Uterus (tissue), 2 donors: ENCODE measurements around the gene CRPPA.

ENCODE experiments used
- POLR2A ChIP-seq, 2 donors: fragments of 450-650 bp; IDR thresholded peaks; one replicate each; pipeline ENCODE4 v1.6.1; 2016; ENCODE audit warnings: antibody characterized with exemption in 2 of 2, mild to moderate bottlenecking in 1 of 2, moderate library complexity in 1 of 2
- TF ChIP-seq, protein P1 (sequence below), 4 experiments: fragments of 200-600 bp in 2 of 4; fragments of 450-650 bp in 2 of 4; sonication (generic) in 2 of 4; IDR thresholded peaks; one replicate each; pipeline ENCODE4 v1.5.1; 2016 to 2019; ENCODE audit warnings: antibody characterized with exemption in 4 of 4, mild to moderate bottlenecking in 2 of 4, moderate library complexity in 1 of 4

DNA sequence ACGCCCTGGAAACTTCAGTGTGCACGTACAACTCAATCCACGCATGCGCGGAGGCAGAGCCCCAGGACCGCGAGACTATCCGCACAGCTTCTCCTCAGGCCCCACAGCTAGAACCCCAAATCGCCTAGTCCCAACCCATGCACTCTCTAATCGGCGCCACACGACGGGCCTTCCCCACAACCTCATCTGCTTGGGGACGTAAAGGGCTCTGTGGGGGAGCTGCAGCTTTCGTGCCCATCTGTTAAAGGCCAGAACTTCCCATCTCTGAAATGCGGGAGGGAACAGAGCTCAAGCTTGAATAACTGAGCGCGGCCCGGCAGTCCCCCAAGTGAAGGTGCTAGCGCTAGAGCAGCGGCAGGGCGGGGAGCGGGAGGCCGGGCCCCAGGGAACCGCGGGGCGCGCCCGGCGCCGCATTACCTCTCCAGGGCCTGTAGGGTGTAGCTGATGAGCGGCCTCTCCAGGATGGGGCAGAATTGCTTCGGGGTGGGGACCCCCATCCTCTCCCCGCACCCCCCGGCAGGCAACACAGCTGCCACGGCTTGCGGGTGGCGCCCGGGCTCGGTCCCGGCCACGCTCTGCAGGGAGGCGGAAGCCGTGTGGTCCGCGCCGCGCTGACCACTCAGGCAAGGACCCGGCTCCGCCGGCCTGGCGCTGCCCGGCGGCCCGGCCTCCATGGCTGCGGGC, 547 bp downstream of the CRPPA start:
- TF ChIP-seq POLR2A (IDR thresholded peaks at IDR 0.05) = peak; percentile 80 to 84
- TF ChIP-seq, protein P1, sequence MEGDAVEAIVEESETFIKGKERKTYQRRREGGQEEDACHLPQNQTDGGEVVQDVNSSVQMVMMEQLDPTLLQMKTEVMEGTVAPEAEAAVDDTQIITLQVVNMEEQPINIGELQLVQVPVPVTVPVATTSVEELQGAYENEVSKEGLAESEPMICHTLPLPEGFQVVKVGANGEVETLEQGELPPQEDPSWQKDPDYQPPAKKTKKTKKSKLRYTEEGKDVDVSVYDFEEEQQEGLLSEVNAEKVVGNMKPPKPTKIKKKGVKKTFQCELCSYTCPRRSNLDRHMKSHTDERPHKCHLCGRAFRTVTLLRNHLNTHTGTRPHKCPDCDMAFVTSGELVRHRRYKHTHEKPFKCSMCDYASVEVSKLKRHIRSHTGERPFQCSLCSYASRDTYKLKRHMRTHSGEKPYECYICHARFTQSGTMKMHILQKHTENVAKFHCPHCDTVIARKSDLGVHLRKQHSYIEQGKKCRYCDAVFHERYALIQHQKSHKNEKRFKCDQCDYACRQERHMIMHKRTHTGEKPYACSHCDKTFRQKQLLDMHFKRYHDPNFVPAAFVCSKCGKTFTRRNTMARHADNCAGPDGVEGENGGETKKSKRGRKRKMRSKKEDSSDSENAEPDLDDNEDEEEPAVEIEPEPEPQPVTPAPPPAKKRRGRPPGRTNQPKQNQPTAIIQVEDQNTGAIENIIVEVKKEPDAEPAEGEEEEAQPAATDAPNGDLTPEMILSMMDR (IDR thresholded peaks at IDR 0.05) = peak in 2 of 4 experiments; percentile 34 to 39
